ENCODE data around the gene CYP21A2. TPM values are rescaled to one million over a fixed set of nuclear protein-coding genes. Genes with fewer than 3 reads are reported as not detected.
"Not testable (repeated sequence)": the region's sequence is repeated elsewhere in the genome, so short reads cannot be mapped to it uniquely, and the experiment has no call there.

CYP21A2 gene
- total RNA-seq, 1 donor from 2014 or later: not detected

DNA sequence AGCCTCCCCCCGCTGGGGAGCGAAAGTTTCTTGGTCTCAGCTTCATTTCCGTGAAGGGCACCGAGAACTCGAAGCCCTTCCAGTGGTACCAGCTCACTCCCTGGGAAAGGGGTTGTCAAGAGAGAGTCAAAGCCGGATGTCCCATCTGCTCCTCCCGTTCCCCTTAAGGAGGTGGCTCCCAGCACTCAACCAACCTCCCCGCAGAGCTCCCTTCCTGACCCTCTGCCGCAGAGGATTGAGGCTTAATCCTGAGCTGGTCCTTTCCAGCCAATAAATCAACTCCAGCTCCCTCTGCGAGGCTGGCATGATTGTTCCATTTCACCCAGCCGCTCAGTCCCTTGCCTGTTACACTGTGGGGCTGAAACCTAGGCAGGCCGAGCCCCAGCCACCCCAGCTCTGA, 29.6 kb upstream of the CYP21A2 start:
- H3K4me3 Mint-ChIP-seq; ATAC-seq (ENCODE audit: low read depth); CTCF ChIA-PET; H3K36me3 Mint-ChIP-seq (ENCODE audit: low read depth); H3K4me1 Mint-ChIP-seq; H3K27me3 Mint-ChIP-seq; intact Hi-C loops (cut with micrococcal nuclease); POLR2A ChIA-PET; H3K27ac Mint-ChIP-seq; H3K9me3 Mint-ChIP-seq: not testable (repeated sequence)
- DNase-seq: peak; percentile 7

DNA sequence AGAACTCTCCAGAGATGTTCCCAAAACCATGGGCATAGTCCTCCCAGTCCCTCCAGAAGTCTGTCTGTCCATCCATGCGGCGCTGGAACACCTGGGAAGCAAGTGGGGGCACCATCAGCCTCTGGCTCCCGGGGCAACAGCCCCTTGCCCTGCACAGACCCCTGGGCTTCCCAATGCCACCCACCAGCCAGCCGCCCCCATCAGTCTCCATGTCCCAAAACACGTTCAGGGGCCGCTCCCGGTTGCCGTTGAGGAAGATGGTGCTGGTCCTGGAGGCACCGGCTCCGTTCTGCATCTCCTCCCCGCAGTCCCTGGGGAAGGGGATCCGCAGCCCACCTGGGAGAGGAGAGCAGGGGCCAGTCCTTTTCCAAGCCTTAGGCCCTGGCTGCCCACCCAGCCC, 28.7 kb upstream of the CYP21A2 start:
- POLR2A ChIA-PET; ATAC-seq (ENCODE audit: low read depth): not testable (repeated sequence)

DNA sequence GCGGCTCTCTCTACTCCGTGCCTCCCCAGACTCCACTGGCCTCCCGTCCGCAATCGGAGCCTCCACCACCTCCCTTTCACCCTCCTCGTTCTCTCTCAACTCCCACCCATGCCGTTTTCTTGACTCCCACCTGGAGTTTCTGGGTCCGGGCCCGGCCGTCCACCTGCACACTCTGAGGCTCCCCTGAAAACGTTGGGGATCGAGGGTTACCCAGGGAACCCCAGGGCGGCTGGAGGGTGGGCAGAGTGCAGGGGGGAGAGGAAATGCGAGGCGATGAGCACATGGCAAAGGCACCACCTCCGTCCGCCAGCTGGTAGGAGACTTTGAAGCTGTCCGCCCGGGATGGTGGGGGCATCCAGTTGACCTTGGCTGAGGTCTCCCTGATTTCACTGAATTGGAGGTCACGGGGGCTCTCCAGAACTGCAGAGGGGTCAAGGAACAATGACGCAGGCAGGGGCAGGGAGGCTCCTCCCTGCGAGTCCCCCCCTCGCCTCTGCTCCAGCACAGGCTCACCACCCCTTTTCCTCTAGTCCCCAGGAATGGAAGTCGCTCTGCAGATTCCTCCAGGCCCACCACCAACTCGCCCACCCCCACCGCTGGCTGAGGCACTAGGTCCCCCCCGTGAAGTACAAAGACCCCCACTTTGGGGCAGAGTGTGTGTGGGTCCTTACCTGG, 27.2 kb upstream of the CYP21A2 start:
- DNase-seq: peak; percentile 13
- POLR2A ChIA-PET; H3K27ac Mint-ChIP-seq; H3K36me3 Mint-ChIP-seq (ENCODE audit: low read depth); CTCF ChIA-PET; H3K4me1 Mint-ChIP-seq; H3K27me3 Mint-ChIP-seq; H3K4me3 Mint-ChIP-seq; H3K9me3 Mint-ChIP-seq; intact Hi-C loops (cut with micrococcal nuclease); ATAC-seq (ENCODE audit: low read depth): not testable (repeated sequence)

More for the DNA sequence above, 28.7 kb upstream of the CYP21A2 start:
- CTCF ChIA-PET; H3K27me3 Mint-ChIP-seq; H3K36me3 Mint-ChIP-seq (ENCODE audit: low read depth); intact Hi-C loops (cut with micrococcal nuclease); H3K27ac Mint-ChIP-seq; H3K9me3 Mint-ChIP-seq; H3K4me1 Mint-ChIP-seq; H3K4me3 Mint-ChIP-seq: not testable (repeated sequence)
- DNase-seq: peak; percentile 11

DNA sequence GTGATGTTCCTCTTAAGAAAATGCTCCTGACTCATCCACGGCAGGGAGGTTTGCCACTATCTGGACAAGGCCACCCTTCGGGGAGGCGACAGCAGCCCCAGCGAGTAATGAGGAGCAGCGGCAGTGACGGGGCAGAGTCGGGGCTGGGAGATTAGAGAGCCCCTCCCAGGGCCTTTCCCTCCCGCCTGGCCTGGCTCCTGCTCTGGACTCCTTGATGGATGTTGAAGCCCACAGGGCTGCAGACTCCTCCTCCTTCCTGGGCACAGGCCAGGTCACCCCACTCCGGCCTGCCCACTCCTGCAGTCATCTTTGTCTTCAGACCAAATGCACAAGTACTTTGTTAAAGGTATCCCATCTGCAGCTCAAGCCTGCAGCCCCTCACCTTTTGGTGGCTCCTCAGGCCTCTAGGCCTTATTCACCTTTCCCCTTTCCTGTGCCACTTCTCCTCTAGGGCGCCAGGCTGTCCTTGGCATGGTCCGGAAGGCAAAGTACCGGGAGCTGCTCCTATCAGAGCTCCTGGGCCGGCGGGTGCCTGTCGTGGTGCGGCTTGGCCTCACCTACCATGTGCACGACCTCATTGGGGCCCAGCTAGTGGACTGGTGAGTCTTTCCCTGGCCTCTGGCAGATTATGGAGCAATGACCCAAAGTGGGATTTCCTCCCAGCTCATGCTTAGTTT, 25.1 kb upstream of the CYP21A2 start:
- ATAC-seq (ENCODE audit: low read depth); H3K9me3 Mint-ChIP-seq; H3K27me3 Mint-ChIP-seq; H3K27ac Mint-ChIP-seq; H3K36me3 Mint-ChIP-seq (ENCODE audit: low read depth); intact Hi-C loops (cut with micrococcal nuclease); CTCF ChIA-PET; H3K4me3 Mint-ChIP-seq; POLR2A ChIA-PET; H3K4me1 Mint-ChIP-seq: not testable (repeated sequence)
- DNase-seq: peak; percentile 11

DNA sequence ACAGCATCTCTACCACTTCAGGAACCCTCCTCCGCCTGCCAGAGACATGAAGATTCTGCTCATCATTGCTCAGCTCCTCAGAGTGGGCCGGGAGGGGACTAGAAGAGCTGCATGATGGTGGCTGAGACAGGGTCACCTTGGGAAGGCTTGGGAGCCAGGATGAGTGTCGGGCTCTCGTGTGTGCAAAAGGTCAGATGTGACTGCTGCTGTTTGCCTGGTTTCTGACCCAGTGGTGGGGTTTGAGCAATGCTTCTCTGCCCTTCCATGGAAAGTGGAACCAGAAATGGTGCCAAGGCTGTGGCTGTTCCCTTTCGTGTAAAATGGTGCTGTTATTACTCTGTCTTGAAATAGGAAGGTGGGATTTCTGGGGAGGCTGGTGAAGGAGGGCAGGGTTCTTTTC, 24.5 kb upstream of the CYP21A2 start:
- ATAC-seq (ENCODE audit: low read depth); intact Hi-C loops (cut with micrococcal nuclease); DNase-seq; CTCF ChIA-PET; H3K9me3 Mint-ChIP-seq; H3K27me3 Mint-ChIP-seq; H3K4me3 Mint-ChIP-seq; POLR2A ChIA-PET; H3K27ac Mint-ChIP-seq; H3K36me3 Mint-ChIP-seq (ENCODE audit: low read depth); H3K4me1 Mint-ChIP-seq: not testable (repeated sequence)

DNA sequence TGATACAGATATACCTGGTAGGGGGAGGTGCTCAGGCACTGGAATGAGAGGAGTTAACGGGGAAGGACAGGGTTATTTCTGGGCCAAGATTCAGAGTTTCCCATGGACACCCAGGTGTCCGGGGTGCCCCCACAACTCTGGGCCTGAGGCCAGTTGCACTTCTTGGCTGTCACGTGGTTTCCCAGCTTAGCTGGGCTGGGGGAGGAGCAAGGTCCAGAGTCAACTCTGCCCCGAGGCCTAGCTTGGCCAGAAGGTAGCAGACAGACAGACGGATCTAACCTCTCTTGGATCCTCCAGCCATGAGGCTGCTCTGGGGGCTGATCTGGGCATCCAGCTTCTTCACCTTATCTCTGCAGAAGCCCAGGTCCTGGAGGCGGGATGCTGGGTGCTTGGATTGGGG, 23.7 kb upstream of the CYP21A2 start, which contains the start of gene C4B:
Gene C4B, plus strand, starts transcription at position 249 of the 400 bp plus-strand sequence. Its CDS starts 51 bp downstream, at position 300.
- DNase-seq; ATAC-seq (ENCODE audit: low read depth); POLR2A ChIA-PET; H3K27ac Mint-ChIP-seq; H3K4me1 Mint-ChIP-seq; H3K27me3 Mint-ChIP-seq; H3K9me3 Mint-ChIP-seq; CTCF ChIA-PET; intact Hi-C loops (cut with micrococcal nuclease); H3K4me3 Mint-ChIP-seq; H3K36me3 Mint-ChIP-seq (ENCODE audit: low read depth): not testable (repeated sequence)

DNA sequence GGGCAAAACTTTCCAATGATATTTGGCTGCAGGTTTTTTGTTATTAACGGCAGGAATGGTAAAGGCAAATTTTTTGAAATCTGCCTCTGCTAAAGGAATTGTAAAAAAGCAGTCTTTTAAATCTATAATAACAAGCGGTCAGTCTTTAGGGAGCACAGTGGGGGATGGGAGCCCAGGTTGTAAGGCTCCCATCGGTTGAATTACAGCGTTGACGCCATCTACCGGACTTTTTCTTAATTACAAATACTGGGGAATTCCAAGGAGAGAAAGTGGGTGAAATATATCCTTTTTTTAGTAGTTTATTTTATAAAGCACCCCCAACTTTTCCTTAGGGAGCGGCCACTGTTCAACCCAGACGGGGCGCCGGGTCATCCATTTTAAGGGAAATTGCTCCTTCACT, 16.1 kb upstream of the CYP21A2 start:
- ATAC-seq (ENCODE audit: low read depth); CTCF ChIA-PET; H3K9me3 Mint-ChIP-seq; intact Hi-C loops (cut with micrococcal nuclease); H3K27me3 Mint-ChIP-seq; DNase-seq; H3K36me3 Mint-ChIP-seq (ENCODE audit: low read depth); H3K4me1 Mint-ChIP-seq; H3K4me3 Mint-ChIP-seq; POLR2A ChIA-PET; H3K27ac Mint-ChIP-seq: not testable (repeated sequence)

DNA sequence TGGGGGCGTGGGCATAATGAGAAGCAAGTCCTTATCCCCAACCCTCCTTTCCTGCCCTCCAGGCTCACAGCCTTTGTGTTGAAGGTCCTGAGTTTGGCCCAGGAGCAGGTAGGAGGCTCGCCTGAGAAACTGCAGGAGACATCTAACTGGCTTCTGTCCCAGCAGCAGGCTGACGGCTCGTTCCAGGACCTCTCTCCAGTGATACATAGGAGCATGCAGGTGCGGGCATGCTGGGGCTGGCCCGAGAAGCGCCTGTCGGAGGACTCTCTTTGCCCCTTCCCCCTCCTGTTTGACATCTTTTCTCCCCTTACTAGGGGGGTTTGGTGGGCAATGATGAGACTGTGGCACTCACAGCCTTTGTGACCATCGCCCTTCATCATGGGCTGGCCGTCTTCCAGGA, 9.6 kb upstream of the CYP21A2 start:
- H3K9me3 Mint-ChIP-seq; H3K4me1 Mint-ChIP-seq; intact Hi-C loops (cut with micrococcal nuclease); CTCF ChIA-PET; POLR2A ChIA-PET; H3K27ac Mint-ChIP-seq; H3K27me3 Mint-ChIP-seq; DNase-seq; H3K4me3 Mint-ChIP-seq; ATAC-seq (ENCODE audit: low read depth); H3K36me3 Mint-ChIP-seq (ENCODE audit: low read depth): not testable (repeated sequence)

DNA sequence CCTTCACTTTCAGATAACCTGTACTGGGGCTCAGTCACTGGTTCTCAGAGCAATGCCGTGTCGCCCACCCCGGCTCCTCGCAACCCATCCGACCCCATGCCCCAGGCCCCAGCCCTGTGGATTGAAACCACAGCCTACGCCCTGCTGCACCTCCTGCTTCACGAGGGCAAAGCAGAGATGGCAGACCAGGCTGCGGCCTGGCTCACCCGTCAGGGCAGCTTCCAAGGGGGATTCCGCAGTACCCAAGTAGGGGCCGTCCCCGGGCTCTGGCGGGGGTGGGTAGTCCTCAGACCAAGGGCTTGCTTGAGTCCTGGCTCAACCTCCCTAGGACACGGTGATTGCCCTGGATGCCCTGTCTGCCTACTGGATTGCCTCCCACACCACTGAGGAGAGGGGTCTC, 8.7 kb upstream of the CYP21A2 start:
- CTCF ChIA-PET; H3K27ac Mint-ChIP-seq; H3K4me3 Mint-ChIP-seq; H3K4me1 Mint-ChIP-seq; H3K27me3 Mint-ChIP-seq; POLR2A ChIA-PET; ATAC-seq (ENCODE audit: low read depth); DNase-seq; H3K9me3 Mint-ChIP-seq; H3K36me3 Mint-ChIP-seq (ENCODE audit: low read depth); intact Hi-C loops (cut with micrococcal nuclease): not testable (repeated sequence)

DNA sequence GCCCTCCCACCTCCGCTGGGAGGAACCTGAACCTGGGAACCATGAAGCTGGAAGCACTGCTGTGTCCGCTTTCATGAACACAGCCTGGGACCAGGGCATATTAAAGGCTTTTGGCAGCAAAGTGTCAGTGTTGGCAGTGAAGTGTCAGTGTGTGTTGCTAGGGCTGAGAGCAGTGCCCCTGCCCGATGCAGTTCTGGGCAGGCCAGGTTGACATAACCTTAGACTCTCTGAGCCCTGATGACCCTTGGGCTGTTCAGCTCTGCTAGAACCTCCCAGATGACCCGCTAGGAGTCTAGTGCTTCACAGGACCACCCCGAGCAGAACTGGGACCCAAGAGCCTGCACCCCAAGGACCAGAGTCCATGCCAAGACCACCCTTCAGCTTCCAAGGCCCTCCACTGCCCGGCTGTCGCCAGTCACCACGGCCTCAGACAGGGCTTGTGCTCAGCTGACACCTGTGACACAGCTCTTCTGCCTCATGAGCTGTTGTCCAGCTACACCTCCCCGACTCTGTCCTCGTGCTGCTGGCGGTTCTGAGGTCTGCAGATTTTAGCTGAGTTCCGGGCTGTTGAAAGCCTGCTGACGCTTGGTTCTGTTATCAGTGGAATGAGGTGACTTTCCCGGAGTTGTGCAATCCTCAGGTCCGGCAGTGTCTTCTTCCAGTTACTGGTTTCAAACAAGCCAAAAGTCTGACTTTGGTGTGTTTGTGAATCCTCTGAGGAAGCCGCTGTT, 2.8 kb upstream of the CYP21A2 start:
- H3K9me3 Mint-ChIP-seq; H3K4me3 Mint-ChIP-seq; H3K4me1 Mint-ChIP-seq; DNase-seq; POLR2A ChIA-PET; intact Hi-C loops (cut with micrococcal nuclease); CTCF ChIA-PET; H3K27ac Mint-ChIP-seq; H3K27me3 Mint-ChIP-seq; ATAC-seq (ENCODE audit: low read depth); H3K36me3 Mint-ChIP-seq (ENCODE audit: low read depth): not testable (repeated sequence)

DNA sequence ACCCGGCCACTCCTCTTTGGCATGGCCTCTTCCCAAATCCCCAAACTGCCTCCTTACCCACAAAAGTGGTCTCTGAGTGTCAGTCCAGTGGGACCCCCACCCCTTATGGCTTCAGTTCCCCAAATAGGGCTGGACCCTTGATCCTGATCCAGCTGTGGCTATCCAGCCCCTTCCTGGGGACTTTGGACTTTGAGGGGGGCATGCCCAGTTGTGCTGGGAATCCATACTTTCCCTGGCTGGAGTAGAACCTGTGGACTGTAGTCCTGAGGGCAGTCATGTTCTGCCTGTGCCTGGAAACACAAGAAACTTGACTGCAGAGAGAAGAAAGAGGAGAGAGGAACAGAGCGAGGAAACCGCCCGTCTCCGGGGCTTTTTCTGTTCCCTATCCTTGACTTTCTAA, 1.1 kb upstream of the CYP21A2 start:
- H3K9me3 Mint-ChIP-seq; H3K4me3 Mint-ChIP-seq; H3K36me3 Mint-ChIP-seq (ENCODE audit: low read depth); H3K27ac Mint-ChIP-seq; POLR2A ChIA-PET; ATAC-seq (ENCODE audit: low read depth); DNase-seq; intact Hi-C loops (cut with micrococcal nuclease); H3K27me3 Mint-ChIP-seq; CTCF ChIA-PET; H3K4me1 Mint-ChIP-seq: not testable (repeated sequence)

DNA sequence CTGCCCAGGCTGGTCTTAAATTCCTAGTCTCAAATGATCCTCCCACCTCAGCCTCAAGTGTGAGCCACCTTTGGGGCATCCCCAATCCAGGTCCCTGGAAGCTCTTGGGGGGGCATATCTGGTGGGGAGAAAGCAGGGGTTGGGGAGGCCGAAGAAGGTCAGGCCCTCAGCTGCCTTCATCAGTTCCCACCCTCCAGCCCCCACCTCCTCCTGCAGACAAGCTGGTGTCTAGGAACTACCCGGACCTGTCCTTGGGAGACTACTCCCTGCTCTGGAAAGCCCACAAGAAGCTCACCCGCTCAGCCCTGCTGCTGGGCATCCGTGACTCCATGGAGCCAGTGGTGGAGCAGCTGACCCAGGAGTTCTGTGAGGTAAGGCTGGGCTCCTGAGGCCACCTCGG, 663 bp downstream of the CYP21A2 start:
- H3K4me1 Mint-ChIP-seq; intact Hi-C loops (cut with micrococcal nuclease); H3K27ac Mint-ChIP-seq; DNase-seq; POLR2A ChIA-PET; ATAC-seq (ENCODE audit: low read depth); H3K36me3 Mint-ChIP-seq (ENCODE audit: low read depth); H3K9me3 Mint-ChIP-seq; H3K4me3 Mint-ChIP-seq; H3K27me3 Mint-ChIP-seq; CTCF ChIA-PET: not testable (repeated sequence)
